HAP-1 (cell line): Measurements from ENCODE around the gene TRMT61A.

ENCODE experiments used
- DNase-seq, 2 experiments: peaks; one replicate each; pipeline ENCODE4 v3.0.0-alpha.2; 2016 to 2020; ENCODE audit warnings: low spot score in 2 of 2
- H3K27me3 ChIP-seq: fragments of 250-450 bp; sonication (Bioruptor Pico); 2 replicates; pipeline ENCODE4 v1.5.1; 2020; ENCODE audit warnings: low read depth, mild to moderate bottlenecking, moderate library complexity
- H3K36me3 ChIP-seq: fragments of 250-450 bp; sonication (Bioruptor Pico); replicated peaks from 2 replicates; pipeline ENCODE4 v1.5.1; 2020; ENCODE audit warnings: mild to moderate bottlenecking
- H3K4me1 ChIP-seq: fragments of 250-450 bp; sonication (Bioruptor Pico); 2 replicates; pipeline ENCODE4 v1.5.1; 2020; ENCODE audit warnings: mild to moderate bottlenecking
- H3K4me3 ChIP-seq: fragments of 250-450 bp; sonication (Bioruptor Pico); 2 replicates; pipeline ENCODE4 v1.5.1; 2020; ENCODE audit warnings: mild to moderate bottlenecking, moderate library complexity
- H3K9me3 ChIP-seq: fragments of 250-450 bp; sonication (Bioruptor Pico); 2 replicates; pipeline ENCODE4 v1.5.1; 2020; ENCODE audit warnings: mild to moderate bottlenecking, moderate library complexity
- in situ Hi-C: fragments of 300-500 bp; cut with MboI; formaldehyde crosslinking; loops from 3 replicates; pipeline ENCODE4 v1.14.3; 2020; ENCODE audit warnings: low sequenced_read_pairs, inconsistent platforms, mixed read lengths

Gene TRMT61A

DNA sequence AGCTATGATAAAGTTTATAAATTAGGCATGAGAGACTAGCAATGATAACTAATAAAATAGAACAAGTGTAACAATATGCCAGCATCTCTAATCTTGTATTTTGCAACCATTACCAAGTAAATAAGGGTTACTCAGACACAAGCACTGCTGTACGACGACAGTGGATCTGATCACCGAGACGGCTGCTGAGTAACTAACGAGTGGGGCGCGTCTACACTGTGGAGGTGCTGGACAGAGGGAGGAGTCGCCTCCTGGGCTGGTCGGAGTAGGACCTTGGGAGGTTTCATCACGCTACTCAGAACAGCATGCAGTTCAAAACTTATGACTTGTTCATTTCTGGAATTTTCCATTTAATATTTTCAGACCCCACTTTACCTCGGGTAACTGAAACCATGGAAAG, 52.2 kb downstream of the TRMT61A start:
- in situ Hi-C loops = no loop called here
- H3K4me1 ChIP-seq = peaks cover 3% of the 10 kb centered on the region
- peaks cover 6% of the 10 kb centered on the region for H3K36me3 ChIP-seq

DNA sequence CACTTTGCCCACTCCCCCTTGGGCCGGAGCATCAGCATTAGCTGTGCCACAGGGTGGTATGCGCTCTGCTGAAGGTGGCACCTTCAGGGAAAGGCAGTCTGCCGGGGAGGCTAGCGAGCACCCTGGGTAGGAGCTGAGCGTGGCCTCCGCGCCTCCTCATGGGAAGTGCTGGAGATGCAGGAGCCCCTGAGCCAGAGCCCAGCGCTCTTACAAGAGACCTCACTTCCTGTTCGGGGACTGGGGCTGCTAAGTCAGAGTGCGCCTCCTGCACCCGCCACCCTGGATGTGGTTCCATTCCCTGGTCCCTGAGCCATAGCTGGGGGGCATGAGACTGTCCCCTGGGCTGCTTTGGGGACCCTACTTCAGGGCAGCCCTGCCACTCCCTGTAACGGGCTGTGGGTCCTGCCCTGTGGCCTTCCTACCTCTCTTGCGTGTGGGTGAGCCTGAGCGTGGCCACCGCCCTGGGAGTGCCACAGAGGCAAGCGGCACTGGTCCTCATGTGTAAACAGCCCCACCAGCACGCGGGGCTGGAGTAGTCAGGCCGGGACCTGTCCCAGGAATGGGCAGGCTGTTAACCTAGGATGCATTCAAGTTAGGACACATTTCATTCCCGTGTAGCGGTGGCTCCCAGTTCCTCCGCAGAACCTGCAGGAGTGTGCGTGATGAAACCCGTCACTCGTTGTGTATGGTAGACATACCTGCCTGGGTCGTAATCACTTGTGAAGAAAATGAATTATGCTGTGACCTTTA, 53.1 kb downstream of the TRMT61A start:
- H3K36me3 ChIP-seq = peaks cover 6% of the 10 kb centered on the region
- DNase-seq = no peak
- H3K27me3 ChIP-seq = no peaks in the 10 kb centered on the region
- H3K9me3 ChIP-seq = no peaks in the 10 kb centered on the region
- H3K4me1 ChIP-seq = no peaks in the 10 kb centered on the region
- in situ Hi-C loops = no loop called here
- H3K4me3 ChIP-seq = no peak overlapping the region

More for the DNA sequence above, 52.2 kb downstream of the TRMT61A start:
- H3K9me3 ChIP-seq = no peaks in the 10 kb centered on the region
- DNase-seq = no peak
- H3K27me3 ChIP-seq = no peaks in the 10 kb centered on the region
- H3K4me3 ChIP-seq = no peak overlapping the region

DNA sequence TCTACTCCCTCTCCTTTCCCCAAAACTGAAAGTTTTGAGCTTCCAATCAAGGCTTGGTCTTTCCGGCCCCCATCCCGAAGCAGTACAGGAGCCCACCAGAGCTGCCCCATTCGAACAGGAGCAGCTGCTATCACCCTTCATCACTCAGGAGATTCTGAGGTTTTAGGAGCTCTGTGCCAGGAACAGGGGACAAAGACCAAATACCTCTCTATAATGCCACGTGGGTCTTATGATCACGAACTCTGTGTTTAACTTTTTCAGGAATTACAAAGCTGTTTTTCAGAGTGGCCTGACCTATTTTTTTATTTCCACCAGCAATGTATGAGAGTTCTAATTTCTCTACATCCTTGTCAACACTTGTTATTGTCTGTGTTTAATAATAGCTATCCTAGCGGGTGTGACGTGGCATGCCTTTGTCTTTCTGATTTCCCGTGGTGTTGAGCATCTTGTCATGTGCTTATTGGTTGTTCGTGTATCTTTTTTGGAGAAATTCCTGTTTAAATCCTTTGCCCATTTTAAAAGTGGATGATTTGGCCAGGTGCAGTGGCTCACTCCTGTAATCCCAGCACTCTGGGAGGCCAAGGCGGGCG, 55.4 kb downstream of the TRMT61A start:
- in situ Hi-C loops = no loop called here
- Histone ChIP-seq H3K4me3 (no peak overlapping the region), H3K9me3 (no peaks in the 10 kb centered on the region), H3K27me3 (no peaks in the 10 kb centered on the region), H3K4me1 (no peaks in the 10 kb centered on the region), H3K36me3 (peaks cover 8% of the 10 kb centered on the region; the same call in 1 of the 2 replicates)
- DNase-seq = no peak
